Tibial nerve (tissue), 3 donors: ENCODE results near the gene KATNAL1.

ENCODE experiments used
- POLR2A ChIP-seq, 2 donors: fragments of 450-650 bp; IDR thresholded peaks; one replicate each; pipeline ENCODE4 v1.6.1; 2017; ENCODE audit warnings: antibody characterized with exemption in 2 of 2, mild to moderate bottlenecking in 2 of 2, moderate library complexity in 2 of 2
- TF ChIP-seq, protein P1 (sequence below), 5 experiments: fragments of 200-600 bp in 3 of 5; fragments of 450-650 bp in 2 of 5; sonication (generic) in 3 of 5; IDR thresholded peaks; one replicate each; pipeline ENCODE4 v1.5.1; 2016 to 2019; ENCODE audit warnings: antibody characterized with exemption in 5 of 5, mild to moderate bottlenecking in 3 of 5, moderate library complexity in 2 of 5

DNA sequence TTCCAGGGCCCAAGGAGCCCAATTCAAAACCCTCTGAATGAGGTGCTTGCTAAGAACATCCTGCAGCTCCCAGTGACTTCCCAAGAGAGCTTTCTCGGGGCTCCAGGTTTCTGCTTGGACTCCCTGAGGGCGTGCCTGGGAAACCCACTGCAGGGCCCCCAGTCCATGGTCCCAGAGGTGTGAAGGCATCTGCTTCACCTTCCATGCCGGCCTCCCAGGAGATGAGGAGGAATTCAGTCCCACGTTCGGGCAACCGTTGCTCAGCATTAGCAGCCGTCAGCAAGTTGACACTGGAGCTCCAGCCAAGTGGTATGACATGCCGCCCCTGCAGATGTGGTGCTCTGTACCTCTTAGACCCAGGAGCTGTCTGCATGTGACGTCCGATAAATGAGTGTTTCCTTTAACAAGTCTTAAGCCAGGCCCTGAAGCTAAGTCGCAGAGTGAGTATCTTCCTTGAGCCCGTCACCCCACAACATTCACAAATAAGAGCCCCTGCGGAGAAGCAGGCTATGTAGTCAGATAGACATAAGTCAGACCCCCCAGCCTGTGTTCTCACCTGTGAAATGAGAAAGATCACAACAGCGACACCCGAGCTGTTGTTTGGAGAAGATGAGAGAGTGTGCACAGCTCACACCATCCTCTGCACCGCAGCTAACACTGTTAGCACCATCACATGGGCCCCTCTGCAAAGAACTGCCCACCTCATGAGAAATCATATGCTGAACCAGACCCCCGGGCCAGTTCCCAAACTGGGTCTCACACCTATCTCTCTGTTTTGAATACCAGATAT lies 150.3 kb downstream of the KATNAL1 start:
- TF ChIP-seq, protein P1, sequence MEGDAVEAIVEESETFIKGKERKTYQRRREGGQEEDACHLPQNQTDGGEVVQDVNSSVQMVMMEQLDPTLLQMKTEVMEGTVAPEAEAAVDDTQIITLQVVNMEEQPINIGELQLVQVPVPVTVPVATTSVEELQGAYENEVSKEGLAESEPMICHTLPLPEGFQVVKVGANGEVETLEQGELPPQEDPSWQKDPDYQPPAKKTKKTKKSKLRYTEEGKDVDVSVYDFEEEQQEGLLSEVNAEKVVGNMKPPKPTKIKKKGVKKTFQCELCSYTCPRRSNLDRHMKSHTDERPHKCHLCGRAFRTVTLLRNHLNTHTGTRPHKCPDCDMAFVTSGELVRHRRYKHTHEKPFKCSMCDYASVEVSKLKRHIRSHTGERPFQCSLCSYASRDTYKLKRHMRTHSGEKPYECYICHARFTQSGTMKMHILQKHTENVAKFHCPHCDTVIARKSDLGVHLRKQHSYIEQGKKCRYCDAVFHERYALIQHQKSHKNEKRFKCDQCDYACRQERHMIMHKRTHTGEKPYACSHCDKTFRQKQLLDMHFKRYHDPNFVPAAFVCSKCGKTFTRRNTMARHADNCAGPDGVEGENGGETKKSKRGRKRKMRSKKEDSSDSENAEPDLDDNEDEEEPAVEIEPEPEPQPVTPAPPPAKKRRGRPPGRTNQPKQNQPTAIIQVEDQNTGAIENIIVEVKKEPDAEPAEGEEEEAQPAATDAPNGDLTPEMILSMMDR (IDR thresholded peaks at IDR 0.05), result no peak
- no peak for TF ChIP-seq POLR2A (IDR thresholded peaks at IDR 0.05)
